Activated CD4-positive, CD25-positive, alpha-beta regulatory T cell treated with anti-CD3 and anti-CD28 coated beads, Interleukin-2, amount 50 U/mL, for 72 hours (primary cell): ENCODE measurements around the gene FBLN2.
"Not testable (repeated sequence)": the region's sequence is repeated elsewhere in the genome, so short reads cannot be mapped to it uniquely, and the experiment has no call there.

Source experiments
- DNase-seq: peaks from one replicate; pipeline ENCODE4 v3.0.0; 2021

The FBLN2 gene

GRCh38 chr3:13514639-13515435, 34.1 kb upstream of the FBLN2 start:
- no peak for DNase-seq

DNA sequence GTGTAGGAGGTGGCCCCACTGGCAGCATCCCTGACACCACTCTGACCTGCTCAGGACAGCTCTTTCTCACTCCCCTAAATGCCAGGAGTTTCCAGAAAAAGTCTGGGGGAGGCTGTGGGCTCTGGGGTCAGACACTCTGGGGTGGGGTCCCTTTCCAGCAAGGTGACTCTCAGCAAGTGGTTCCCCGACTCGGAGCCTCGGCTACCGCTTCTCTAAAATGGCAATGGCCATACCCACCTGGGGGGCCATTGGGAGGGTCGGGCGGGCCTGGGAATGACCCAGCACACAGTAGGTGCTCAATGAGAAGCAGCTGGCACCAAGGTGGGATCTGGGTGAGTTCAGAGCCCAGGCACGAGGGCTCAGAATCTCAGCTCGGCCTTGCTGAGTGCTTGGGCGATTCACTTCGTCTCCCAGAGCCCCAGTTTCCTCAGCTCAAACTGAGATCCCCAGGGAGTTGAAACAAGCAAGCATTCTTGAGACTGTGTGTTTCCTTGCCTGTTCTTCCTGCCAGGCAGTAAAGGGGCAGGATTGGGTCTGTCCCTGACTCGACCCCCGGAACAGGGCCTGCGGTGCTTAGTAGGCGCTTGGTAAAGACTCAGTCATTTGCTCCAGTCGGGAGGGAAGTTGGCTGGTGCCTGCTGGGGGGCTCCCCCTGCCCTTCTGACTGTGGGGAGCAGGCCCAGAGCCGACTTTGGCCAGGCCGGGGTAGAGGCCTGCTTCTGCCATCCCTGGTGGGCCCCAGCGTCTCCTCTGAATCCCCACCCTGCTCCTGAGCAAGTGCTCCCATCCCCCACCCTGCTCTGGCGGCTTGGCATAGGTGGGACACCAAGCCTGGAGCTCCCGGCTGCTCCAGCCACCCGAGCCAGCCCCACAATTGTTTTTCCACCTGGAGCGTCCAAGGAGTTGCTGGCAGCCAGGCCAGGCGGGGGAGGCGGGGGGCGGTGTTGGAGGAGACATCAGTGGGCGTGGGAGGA, 32.9 kb upstream of the FBLN2 start:
- DNase-seq: no peak

DNA sequence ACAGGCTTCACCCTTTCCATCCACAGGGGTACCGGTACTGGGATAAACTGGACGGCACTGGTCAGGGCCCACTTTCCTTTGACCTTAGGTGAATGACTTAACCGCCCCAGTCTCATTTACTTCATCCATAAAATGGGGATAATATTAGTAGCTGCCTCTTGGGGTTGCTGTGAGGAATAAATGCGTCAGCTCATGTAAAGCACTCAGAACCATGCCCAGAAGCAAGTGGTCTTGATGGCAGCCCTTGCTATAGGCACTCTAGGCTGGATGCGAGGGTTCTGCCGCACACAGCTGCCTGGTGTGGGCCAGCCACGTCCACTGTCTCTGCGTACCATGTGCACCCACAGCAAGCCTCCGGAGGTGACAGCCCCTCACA, 32.2 kb upstream of the FBLN2 start:
- DNase-seq: no peak

GRCh38 chr3:13517253-13517977, 31.5 kb upstream of the FBLN2 start:
- DNase-seq: no peak

DNA sequence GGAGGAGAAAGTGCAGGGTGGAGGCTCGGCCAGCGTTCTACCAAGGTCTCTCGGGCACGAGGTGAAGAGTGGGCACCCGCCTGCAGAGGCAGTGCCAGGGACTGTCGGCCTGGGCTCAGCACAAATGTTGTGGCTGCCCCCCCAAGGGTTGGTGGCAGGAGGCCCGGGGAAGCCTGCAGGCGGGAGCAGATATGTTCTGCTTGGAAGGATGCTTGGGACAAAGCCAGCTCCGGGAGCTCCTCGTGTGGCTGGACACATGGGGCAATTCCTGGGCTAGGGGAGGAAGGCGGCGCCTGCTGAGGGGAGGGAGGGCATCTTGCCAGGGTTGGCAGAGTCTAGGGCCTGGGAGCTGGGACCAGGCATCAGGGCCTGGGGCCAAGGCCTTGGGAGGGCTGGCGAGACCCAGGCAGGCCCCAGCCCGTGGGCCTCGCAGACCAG, 30.4 kb upstream of the FBLN2 start:
- DNase-seq: no peak

- no peak for DNase-seq
Measured at GRCh38 chr3:13519006-13519791, 29.7 kb upstream of the FBLN2 start.

- DNase-seq: no peak
Measured at GRCh38 chr3:13520326-13520880, 28.5 kb upstream of the FBLN2 start.

DNA sequence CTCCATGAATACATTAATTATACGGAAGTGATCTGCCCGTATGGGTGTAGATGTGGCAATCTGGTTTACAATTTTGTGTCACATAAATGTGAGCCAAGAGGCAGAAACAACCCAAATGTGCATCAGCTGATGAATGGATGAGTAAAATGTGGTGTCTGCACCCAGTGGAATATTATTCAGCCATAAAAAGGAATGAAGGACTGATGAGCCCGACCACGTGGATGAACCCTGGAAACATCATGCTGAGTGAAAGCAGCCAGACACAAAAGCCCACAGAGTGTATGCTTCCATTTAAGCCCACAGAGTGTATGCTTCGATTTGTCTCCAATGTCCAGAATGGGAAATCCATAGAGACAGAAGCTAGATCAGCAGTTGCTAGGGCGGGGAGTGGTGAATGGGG, 27.6 kb upstream of the FBLN2 start:
- no peak for DNase-seq

DNA sequence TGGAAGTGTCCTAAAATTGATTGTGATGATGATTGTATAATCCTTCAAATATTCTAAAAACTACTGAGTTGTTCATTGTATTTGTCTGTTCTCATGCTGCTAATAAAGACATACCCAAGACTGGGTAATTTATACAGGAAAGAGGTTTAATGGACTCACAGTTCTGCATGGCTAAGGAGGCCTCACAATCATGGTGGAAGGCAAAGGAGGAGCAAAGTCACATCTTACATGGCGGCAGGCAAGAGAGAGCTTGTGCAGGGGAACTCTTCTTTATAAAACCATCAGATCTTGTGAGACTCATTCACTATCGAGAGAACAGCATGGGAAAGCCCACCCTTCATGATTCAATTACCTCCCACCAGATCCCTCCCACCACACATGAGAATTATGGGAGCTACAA, 27.2 kb upstream of the FBLN2 start:
- not testable (repeated sequence) for DNase-seq

GRCh38 chr3:13522236-13522635, 26.7 kb upstream of the FBLN2 start:
- no peak for DNase-seq

GRCh38 chr3:13524979-13525669, 23.8 kb upstream of the FBLN2 start:
- no peak for DNase-seq

- DNase-seq: no peak
Measured at GRCh38 chr3:13525827-13526625, 22.9 kb upstream of the FBLN2 start.

- DNase-seq: no peak
Measured at GRCh38 chr3:13526626-13526949, 22.3 kb upstream of the FBLN2 start.

DNA sequence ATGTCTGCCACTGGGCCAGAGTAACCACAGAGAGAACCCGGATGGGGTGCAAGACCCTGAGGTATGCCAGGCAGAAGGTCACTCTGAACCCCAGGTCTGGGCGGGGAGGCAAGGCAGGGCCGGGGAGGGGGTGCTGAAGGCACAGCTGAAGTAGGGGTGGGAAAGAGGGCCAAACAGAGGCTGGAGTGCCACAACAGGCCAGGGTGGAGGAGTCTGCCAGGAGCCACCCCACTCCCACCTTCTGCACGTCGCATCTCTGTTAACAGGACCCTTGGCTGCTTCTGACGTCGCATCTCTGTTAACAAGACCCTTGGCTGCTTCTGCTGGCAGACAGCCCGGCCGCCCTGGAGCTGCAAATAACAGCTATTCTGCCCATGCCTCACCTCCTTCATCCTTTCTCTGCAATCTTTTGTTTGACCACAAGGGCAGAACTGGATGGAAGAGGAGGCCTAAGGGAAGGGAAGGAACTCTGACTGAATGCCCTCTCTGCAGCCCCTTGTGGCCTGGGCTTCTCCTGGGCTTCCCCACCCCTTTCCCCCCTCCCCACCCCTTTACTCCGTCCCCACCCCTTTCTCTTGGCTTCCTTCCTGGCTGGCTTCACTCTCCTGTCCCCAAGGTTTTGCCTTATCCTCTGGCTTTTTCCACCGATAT, 20.6 kb upstream of the FBLN2 start:
- no peak for DNase-seq

GRCh38 chr3:13529196-13530112, 19.5 kb upstream of the FBLN2 start:
- DNase-seq: no peak

GRCh38 chr3:13530241-13531009, 18.5 kb upstream of the FBLN2 start:
- DNase-seq: no peak

DNA sequence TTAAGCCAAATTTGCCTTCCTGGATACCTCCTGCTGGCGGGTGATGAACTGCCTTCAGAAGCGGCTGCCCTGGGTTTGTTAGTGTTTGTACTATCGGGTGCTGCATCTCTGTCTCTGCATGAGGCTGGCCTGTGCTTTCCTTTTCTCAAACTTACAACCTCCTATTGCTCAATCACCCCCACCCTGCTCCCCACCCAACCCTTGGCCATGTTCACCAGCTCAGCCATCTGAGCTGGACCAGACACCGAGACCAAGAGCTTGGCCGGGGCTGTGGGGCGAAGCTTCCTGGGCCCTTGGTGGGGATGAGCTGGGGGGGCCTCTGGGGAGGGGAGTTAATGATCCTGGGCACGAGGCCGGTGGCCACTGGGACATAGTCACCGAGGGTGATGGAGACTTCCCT, 16.8 kb upstream of the FBLN2 start:
- no peak for DNase-seq

DNA sequence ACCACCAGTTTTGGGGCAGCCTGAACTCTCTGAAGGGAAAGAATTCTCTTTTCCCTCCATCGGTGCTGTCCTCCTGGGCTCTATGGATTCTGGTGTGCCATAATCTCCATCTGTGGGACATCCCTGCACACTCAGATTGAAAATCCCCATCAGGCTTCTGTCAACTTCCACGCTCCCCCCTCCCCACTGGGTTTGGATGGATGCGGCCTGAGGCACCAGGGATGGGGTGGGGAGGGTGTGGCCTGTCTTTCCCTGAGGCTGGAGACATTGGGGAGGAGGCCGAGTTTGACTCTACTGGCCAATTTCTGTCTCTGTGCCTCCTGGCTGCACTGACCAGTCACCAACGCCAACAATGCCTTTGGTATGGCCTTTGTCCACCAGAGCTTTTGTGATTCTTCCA, 16.3 kb upstream of the FBLN2 start:
- no peak for DNase-seq
